Testis (tissue), 2 donors: ENCODE measurements around the gene GUCA2B.

Experiments
- CTCF ChIP-seq, 3 experiments: fragments of 450-650 bp in 2 of 3; fragments of 200-600 bp in 1 of 3; sonication (generic) in 1 of 3; IDR thresholded peaks; one replicate each; pipeline ENCODE4 v1.5.1; 2016 to 2019; ENCODE audit warnings: antibody characterized with exemption in 3 of 3, mild to moderate bottlenecking in 2 of 3, moderate library complexity in 1 of 3
- POLR2A ChIP-seq: fragments of 450-650 bp; IDR thresholded peaks from one replicate; pipeline ENCODE4 v1.6.1; 2017; ENCODE audit warnings: antibody characterized with exemption, mild to moderate bottlenecking, moderate library complexity

- TF ChIP-seq CTCF (IDR thresholded peaks at IDR 0.05) (no peak), POLR2A (no peak)
Observed at GRCh38 chr1:42130061-42130660, 23.0 kb upstream of the GUCA2B start.
